NCI-H345 (cell line): ENCODE measurements around the gene NTM.
A peak's percentile ranks its signal among the peaks of the same experiment; 100 is the strongest.

Source experiments
- DNase-seq: peaks from one replicate; lab custom pipeline; 2025; lab: John Stamatoyannopoulos, UW

NTM gene

DNA sequence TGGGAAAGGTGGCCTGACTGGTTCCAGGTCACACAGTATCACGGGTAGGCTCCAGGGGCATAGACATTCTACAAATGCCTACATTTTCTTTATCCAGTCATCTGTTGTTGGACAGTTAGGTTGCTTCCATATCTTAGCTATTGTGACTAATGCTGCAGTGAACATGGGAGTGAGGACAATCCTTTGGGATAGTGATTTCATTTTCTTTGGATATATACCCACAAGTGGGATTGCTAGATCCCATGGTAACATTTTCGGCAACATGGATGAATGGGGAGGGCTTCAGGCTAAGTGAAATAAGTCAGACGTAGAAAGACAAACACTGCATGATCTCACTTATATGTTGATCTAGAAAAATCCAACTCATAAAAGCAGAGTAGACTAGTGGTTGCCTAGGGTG, 744.3 kb downstream of the NTM start:
- DNase-seq, result no peak

DNA sequence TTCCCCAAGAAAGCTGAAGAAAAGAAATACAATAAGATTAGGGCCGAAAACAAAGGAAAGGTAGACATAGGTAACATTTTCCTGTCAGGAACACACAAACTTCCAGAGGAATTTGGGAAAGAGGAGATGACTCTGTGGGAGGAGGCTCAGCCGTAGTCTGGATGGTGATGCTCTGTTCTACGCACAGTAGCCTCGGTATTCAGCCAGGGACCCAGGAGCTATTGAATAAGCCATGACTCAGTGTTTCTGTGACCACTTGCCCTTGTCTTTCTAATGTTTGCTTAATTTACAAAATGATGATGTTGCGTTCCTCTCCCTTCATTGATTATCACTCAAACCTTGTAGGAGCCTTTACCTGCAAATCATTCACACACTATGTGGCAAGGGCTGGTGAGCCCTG, 745.0 kb downstream of the NTM start:
- no peak for DNase-seq

DNA sequence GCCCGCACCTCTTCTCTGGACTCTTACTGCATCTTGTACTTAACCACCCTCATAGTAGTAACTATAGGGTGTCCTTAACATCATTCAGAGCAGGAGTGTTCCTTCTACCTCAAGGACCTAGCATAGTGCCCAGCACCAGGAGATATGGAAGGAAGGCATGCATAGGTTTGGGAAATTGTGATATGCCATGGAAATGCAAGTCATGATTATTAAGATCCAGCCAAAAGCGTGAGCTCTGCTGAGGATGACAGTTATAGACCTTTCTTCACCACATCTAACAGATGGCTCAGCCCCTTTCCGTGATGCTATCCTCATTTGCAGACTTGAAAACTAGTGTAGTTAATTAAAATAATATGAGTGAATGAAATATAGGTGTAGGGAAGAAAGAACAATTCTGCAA, 746.1 kb downstream of the NTM start:
- no peak for DNase-seq

DNA sequence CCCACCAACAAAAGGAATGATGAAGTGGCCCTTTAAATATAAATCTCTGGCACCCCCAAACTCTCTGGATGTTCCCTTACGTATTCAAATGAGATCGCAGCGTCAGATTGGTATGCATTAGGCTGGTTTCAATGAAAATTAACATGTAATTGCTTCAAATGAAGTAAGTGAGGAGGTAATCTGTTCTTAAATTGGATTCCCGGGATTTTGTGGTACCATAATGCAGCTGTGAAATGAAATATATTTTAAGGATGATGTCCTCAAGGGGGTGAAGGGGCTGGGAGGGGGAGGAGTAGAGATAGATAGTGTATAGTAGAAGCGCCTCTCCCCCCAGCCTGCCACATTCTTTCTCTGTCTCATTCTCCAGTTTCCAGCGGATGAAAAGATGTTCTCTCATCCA, 748.2 kb downstream of the NTM start:
- no peak for DNase-seq

DNA sequence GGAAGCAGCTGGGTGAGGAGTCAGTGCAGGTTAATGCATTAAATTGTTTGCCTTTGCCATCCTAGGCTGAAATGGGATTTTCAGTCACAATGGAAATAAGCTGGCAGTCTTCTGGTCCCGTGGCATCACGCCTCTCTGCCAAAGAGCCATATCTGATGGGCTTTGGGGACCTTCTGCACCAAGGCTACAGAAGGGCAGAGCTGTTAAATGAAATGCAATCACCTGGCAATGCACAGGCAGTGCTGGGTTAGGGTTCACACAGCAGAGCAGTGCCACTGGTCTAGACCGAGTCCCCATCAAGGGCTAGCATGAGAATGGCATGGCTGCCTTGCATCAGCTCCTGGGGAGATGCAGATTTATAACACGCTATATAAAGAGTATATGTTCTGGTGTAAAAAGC, 749.2 kb downstream of the NTM start:
- peak; percentile 47 for DNase-seq

DNA sequence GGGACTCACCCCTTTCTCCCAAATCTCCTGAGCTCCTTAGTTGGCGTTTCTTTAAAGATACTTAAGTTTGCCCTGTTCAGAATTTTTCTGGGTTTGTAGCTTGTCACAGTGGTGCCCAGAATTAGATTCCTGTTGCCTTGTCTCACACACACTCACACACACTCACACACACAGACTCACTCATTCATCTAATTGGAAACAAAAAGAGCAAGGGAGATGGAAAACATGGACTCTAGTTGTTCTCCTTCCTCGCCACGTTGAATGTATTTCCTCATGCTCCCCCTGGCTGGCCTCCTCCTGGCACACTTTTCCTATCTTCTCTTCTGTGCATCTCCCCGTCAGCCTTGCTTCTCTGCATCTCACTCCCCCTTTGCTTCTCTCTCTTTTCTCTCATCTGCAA, 752.3 kb downstream of the NTM start:
- DNase-seq, result no peak

DNA sequence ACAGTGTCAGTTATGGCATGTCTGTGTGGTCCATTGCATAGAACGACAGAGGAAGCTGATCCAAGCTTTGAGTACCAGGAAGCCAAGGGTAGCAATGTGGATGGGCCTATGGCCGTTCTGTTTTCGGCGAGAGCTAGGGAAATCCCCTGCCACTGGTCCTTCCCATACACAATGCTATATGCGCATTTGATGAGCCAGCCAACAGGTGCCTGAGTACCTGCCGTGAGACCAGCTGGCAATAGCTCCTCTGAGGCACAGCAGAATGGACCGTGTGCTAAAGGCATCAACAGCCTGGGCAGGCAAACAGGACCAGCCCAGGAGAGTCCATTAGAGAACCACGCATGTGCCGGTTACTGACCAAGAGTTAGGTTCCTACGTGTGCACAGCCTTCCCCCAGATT, 753.0 kb downstream of the NTM start:
- DNase-seq, result peak; percentile 57

DNA sequence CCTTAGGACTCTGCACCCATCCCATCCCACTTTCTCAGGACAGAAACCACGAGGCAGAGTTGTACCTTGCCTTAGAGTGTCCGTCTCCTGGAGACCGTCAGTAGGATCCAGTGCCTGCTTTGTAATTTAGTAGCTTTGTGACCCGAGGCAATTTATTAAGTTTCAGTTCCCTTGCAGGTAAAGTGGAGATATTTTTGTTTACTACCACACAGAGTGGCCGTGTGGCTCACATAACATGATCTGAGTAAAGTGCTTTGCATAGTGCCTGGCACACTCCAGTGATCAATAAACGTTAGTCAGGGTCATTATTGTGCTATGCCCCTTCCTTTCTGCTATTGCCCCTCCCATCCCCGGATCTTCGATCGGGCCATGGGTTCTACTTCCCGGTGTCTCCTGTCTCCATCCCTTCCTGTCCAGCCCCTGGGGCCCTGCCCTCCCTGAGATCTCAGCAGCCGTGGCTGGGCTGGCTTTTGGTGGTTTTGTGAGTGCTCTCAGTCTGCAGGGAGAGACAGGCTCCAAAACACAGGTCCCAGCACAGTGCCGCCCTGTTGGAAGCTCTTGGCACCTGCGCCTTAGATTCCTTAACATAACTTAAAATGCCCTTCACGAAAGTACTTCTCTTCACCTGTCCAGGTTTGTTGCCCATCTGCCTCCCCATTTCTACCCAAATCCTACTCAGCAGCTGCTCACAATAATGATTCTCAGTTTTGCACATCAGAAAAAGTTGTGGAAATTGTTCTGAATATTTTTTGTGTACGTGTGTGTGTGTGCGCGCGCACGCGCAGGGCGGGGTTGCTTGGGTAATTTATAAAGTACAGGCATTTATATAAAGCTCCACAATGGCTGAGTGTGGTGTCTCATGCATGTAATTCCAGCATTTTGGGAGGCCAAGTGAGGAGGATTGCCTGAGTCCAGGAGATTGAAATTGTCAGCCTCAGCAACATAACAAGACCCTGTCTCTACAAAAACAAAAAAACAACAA, 753.7 kb downstream of the NTM start:
- no peak for DNase-seq

DNA sequence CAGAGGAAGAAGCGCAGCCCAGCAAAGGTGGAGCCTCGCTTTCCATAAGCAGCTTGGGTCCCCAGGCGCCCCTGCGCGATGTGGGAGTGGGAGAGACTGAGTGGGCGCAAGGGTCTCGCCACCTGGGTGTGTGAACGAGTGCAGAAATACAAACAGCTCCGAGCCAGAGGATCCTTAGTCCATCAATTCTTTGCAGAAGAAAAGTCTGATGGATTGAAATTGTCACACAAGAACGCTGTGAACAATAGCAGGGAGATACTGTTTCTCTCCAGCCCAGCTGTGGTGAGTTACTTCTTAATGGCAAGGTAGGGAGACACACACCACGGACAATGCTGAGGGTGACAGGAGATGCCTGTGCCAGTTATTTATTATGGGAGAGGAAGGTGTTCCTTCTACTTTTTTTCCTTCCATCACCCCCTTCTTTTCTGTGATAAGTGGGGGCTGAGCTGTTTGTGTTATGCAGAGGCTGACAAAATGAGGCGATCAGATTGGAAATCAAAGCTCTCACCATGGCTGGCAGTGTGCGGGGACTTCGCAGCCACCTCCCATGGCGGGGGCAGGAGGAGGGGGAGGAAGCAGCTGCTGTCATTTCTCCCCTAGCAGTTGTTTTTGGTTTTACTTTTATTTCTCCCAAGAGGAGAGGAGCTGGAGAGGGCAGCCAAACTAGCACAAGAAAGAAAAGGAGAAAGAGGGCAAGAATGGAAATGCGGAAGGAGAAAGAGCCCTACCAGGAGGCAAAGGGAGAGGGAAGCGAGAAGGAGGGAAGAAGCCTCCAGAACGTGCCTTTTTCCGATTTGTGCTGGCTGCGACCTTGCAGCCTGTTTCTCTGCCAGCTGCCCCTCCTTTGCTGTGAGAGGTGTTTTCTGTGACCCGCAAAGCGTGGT, 755.8 kb downstream of the NTM start:
- DNase-seq, result peak; percentile 84

DNA sequence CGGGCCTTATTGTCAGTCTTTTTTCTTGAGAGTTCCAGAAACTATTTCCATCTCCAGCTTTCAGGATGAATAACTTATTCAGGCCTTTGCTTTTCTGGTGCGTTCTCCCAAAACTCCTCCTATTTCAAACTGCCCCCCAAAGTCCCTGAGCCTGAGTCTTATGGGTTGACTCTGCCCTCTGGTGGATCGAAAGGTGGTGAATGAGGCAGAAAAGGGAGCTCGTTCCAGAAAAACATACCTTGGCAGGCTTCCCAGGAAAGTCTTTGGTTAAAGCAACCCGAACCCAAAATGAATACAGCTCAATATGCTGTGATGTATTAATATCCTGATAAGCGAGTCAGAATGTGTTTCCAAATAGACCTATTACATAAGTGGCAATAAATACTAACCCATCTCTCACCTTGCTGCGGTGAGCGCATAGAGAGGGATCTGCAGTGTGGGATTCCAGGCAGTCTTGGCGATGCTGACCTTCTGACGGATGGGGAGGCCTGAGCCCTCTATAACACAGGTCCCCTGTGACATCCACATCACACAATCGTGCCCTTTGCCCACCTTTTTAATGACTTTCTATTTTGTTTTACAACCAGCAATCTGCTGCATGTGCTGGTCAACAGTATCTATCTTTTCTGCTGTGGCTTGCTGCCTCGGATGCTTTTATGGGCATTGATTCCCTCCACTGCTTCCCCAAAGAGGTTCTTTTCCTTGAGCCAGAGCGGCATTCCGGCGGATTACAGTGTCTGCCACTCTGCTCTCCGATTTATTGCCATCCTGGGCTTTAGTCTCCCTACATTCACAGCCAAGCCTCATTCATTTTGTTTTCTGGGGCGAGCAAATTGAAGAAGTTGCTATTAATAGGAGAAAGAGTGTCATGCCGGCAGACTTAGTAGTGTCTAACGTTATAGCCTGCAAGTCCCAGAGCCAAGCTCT, 756.8 kb downstream of the NTM start:
- DNase-seq, result peak; percentile 83

DNA sequence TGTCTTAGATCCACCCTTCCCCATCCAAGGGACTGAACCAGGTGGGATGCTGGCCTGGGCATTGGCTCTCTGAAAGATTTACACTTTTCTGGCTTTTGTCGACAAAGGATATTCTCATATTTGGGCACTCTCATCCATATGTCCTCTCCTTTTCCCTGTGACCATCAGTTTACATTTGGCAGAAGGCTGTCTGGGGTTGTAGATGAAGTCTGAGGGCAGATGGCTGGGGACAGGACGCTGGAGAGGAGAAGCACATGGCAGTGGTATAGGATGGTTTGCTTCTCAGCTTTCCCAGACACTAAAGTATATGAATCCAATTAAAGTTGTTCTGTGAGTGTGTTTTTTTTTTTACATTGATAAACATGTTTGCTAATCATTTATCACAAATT, 757.5 kb downstream of the NTM start:
- no peak for DNase-seq

DNA sequence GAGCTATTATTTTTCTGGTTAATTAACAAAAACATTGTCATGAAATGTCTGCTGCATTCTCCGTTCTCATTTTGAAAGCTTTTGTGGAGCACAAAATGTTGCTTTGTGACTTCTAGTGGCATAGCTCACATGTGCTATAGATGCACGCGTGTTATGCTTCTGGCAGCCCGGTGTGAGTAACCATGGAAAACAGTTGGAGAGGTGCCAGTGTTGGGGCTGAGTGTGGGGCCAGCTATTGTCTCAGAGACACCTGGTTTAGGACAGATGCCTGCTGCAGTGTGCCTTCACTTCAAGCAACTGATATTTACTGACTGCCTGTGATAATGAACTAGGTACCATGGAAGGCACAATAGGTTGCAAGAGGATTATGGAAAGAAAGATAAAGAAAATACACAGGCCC, 760.6 kb downstream of the NTM start:
- peak; percentile 97 for DNase-seq

DNA sequence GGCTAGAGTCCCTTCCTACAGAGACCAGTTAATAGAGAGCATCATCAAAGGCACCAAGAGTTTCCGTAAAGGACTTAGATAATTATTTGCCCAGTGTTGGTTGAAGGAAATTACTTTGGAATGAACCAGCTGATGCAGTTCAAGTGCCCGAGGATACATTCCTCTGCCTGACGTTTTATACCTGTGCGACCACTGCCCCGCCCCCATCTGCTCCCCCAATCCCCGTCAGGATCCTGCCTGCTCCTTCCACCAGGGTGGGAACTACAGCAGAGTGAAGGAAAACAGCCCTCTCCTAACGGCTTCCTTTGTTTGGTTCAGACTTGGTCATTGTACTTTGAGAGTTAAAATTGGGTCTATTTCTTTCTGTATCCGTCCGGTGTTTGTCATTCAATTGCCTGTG, 761.5 kb downstream of the NTM start:
- DNase-seq, result peak; percentile 38

DNA sequence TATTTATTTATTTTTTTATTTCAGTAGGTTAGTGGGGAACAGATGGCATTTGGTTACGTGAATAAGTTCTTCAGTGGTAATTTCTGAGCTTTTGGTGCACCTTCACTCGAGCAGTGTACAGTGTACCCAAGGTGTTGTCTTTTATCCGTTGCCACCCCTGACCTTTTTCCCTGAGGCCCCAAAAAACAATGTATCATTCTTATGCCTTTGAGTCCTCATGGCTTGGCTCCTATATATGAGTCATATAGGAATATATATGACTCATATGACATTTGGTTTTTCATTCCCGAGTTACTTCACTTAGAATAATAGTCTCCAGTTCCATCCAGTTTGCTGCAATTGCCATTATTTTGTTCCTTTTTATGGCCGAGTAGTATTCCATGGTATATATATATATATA, 763.9 kb downstream of the NTM start:
- DNase-seq, result no peak

DNA sequence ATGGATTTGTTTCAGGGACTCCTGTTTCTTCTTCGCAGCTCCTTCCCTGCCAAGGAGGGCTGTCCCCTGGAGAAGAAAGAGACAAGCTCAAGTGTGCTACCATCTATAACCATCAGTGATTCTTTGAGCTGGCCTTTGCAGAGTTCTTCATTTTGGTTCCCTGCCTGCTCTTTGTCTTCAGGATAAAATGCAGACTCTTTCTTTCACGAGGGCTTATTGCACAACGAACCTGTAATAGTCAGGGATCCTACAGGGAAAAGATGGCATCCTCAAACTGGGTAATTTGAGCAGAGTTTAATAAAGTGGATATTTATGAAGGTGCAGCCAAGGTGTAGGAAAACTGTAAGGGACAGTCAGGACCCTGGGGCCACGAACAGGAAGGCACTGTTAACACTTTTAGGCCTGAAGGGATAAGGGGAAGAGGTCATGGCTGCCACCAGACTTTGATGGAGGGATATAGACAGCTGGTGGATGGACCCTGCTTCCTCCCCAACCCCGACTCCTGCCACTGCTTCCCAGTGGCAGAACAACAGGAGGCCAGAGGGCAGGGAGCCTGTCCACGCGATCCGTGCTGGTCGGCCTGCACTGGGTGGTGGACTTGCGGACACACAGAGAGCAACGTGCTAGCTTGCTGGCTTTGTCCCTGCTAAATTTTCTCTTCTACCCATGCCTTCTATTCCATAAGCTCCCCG, 767.0 kb downstream of the NTM start:
- DNase-seq, result no peak

DNA sequence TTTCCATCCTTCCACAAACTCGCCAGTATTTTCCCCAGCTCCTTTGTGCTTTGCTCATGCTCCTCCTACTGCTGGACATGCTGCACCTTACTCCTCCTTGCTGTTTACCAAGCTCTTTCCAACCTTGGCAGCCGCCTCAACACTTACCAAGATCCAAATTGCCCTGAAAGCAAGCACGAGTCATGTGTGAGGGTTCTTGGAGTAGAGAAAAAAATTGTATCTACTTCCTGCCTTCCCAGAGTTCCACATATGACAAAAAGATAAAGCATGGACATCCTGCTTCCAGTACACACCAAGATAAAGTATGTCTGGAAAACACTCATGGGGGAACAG, 767.5 kb downstream of the NTM start:
- DNase-seq, result no peak

DNA sequence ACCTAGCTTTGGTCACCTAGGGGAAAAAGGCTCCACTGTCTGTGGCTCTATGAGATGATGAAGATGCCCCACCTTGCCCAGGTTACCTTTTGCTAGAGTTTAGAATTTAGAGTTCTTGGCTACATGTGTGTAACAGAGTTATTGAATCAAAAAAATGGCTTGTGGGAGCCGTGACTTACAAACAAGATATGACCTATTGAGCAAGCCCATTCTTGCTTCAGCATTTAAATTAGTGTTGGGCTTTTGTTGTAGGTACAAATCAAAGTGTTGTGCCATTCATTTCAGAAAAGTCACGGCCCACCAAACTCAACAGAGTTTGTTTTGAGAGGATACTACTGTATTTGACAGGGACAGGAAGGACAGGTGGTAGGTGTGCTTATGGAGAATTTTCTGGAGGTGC, 768.8 kb downstream of the NTM start:
- peak; percentile 73 for DNase-seq

DNA sequence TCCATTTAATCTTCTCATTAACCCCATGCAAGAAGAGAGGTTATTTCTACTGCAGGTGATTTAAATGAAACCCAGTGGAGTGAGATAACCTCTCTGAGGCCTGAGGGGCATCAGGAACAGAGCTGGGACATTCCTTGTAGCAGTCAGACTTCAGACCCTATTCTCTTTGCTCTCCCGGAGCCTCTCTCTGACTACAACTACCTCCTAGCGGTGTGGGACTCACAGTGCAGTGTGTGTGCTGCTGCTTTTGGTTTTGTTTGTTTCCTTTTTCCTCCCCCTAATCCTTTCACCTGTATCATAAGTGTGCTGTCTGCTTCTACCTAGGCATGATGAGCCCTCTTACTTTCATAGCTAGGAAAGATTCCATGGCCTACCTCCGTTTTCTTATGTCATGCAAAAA, 769.6 kb downstream of the NTM start:
- peak; percentile 44 for DNase-seq

DNA sequence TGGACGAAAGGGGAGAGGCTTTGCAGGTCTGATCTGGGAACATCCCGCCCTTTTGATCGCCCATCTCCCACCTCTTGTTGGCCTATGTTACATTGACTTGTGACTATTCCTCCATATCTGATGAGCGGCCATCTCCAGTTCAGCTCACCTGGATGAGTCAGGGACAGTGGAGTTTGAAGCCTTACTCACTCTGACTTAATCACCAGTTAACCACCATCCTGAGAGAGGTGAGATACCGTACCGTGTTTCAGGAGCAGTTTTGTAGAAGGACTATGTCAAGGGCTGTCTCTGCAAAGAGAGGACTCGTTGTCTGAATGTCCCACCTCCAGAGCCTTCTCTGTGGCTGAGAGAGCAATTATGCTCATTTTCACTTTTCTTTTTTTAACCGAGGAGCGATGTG, 771.7 kb downstream of the NTM start:
- DNase-seq, result peak; percentile 74

DNA sequence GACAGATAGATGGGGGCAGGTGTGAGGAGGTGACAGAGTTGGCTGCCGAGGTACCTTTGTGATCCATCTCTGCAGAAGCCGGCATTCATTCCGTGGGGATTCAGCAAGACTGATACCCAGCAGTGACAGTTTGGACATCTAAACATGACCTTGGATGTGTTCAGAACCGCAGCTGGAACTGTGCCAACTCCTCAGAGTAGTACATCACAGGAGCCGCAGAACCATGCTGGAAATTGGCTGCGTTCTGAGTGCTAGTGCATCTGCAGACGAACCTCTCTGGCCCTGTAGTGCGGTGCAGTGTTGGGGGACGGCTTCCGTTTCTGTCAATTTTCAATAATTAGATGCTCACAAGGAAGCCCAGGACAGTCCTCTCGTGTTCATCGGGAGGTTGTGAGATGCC, 772.1 kb downstream of the NTM start:
- DNase-seq, result peak; percentile 74

DNA sequence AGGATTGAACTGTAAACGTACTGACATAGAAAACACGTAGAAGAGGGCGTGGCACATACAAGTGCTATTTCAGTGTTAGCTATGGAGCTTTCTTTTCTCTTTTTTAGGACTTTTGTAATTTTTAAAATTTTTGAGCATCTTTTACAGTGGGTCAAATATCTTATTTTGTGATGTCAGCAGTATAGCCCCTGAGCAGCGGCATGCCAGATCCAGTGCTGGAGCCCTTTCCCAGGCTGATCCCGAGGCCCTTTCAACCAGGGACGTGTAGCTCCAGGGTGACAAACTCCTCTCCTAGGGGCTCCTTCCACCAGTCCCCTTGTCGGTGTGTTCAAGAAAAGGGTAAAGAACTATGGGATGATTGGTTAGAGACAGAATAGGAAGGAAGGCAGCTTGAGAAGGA, 777.0 kb downstream of the NTM start:
- DNase-seq, result no peak
